ENCODE results near the gene PIK3CB.

DNA sequence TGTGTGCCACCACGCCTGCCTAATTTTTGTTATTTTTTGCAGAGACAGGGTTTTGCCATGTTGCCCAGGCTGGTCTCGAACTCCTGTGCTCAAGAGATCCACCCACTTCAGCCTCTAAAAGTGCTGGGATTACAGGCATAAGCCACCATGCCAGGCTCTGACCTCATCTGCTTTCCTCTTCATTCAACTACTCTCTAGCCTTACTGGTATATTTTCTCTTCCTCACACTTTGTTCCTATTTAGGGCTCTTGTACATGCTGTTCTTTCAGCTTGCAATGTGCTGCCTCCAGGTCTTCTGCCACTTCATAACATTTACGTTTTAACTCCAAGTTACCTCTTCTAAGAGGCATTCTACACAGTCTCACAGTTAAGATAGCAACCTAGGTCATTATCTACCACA is 34.9 kb downstream of the PIK3CB start:
- TF ChIP-seq CTCF (IDR thresholded peaks at IDR 0.05) (no peak), POLR2A (IDR thresholded peaks at IDR 0.05) (no peak)

Measured in thyroid gland (tissue), 4 donors.